Mesendoderm (in vitro differentiated cells): Measurements from ENCODE around the gene PSD.
A peak's percentile ranks its signal among the peaks of the same experiment; 100 is the strongest.

Experiments used
- DNase-seq: peaks from one replicate; pipeline ENCODE4 v3.0.0; 2013
- H2AK5ac ChIP-seq: 2 replicates; pipeline ENCODE4 v1.6.1; 2013; ENCODE audit warnings: low read length, inconsistent platforms
- H2BK120ac ChIP-seq: 2 replicates; pipeline ENCODE4 v1.6.1; 2013; ENCODE audit warnings: low read depth, mild to moderate bottlenecking, low read length, moderate library complexity, mixed read lengths
- H2BK15ac ChIP-seq: replicated peaks from 2 replicates; pipeline ENCODE4 v1.6.1; 2013; ENCODE audit warnings: low read depth, mild to moderate bottlenecking, moderate library complexity
- H2BK5ac ChIP-seq: 2 replicates; pipeline ENCODE4 v1.6.1; 2013; ENCODE audit warnings: low read length, inconsistent platforms
- H3K18ac ChIP-seq: 2 replicates; pipeline ENCODE4 v1.6.1; 2013; ENCODE audit warnings: mild to moderate bottlenecking, low read length, mixed read lengths
- H3K23ac ChIP-seq: one replicate; pipeline ENCODE4 v1.6.1; 2013; ENCODE audit warnings: low read length
- H3K27ac ChIP-seq: 2 replicates; pipeline ENCODE4 v1.5.1; 2013; ENCODE audit warnings: low read depth, mild to moderate bottlenecking, inconsistent platforms, low read length, moderate library complexity
- H3K27me3 ChIP-seq: 2 replicates; pipeline ENCODE4 v1.6.1; 2013; ENCODE audit warnings: low read length, control low read depth, mild to moderate bottlenecking, inconsistent platforms; ENCODE audit not compliant: insufficient read depth, poor library complexity
- H3K36me3 ChIP-seq: 2 replicates; pipeline ENCODE4 v1.6.1; 2013; ENCODE audit warnings: low read length, inconsistent platforms; ENCODE audit not compliant: control insufficient read depth, insufficient read depth
- H3K4ac ChIP-seq: one replicate; pipeline ENCODE4 v1.6.1; 2013; ENCODE audit warnings: low read depth, mild to moderate bottlenecking, low read length, moderate library complexity
- H3K4me1 ChIP-seq: 2 replicates; pipeline ENCODE4 v1.6.1; 2013; ENCODE audit warnings: low read depth, low read length, inconsistent platforms; ENCODE audit not compliant: control insufficient read depth
- H3K4me2 ChIP-seq: 2 replicates; pipeline ENCODE4 v1.6.1; 2013; ENCODE audit warnings: low read length
- H3K4me3 ChIP-seq: 2 replicates; pipeline ENCODE4 v1.5.1; 2013; ENCODE audit warnings: mild to moderate bottlenecking, low read length
- H3K56ac ChIP-seq: one replicate; pipeline ENCODE4 v1.6.1; 2013; ENCODE audit warnings: low read length
- H3K79me1 ChIP-seq: 2 replicates; pipeline ENCODE4 v1.6.1; 2013; ENCODE audit warnings: low read length, inconsistent platforms
- H3K79me2 ChIP-seq: 2 replicates; pipeline ENCODE4 v1.6.1; 2013; ENCODE audit warnings: mild to moderate bottlenecking, low read length; ENCODE audit not compliant: control insufficient read depth, insufficient read depth
- H3K9ac ChIP-seq: 2 replicates; pipeline ENCODE4 v1.6.1; 2013; ENCODE audit warnings: low read length, inconsistent platforms
- H4K5ac ChIP-seq: one replicate; pipeline ENCODE4 v1.6.1; 2013; ENCODE audit warnings: low read length
- H4K8ac ChIP-seq: one replicate; pipeline ENCODE4 v1.6.1; 2013; ENCODE audit warnings: low read depth, mild to moderate bottlenecking, control low read depth, low read length, moderate library complexity
- WGBS: extraction: QIAGEN DNeasy Blood & Tissue Kit; methylation state at CpG from one replicate; pipeline ENCODE4 v1.1.7; 2013; ENCODE audit warnings: low lambda C conversion rate, missing lambda C conversion rate; ENCODE audit not compliant: insufficient coverage; ENCODE audit errors: extremely low coverage; 5-methylcytosine and 5-hydroxymethylcytosine counted together

Gene PSD

DNA sequence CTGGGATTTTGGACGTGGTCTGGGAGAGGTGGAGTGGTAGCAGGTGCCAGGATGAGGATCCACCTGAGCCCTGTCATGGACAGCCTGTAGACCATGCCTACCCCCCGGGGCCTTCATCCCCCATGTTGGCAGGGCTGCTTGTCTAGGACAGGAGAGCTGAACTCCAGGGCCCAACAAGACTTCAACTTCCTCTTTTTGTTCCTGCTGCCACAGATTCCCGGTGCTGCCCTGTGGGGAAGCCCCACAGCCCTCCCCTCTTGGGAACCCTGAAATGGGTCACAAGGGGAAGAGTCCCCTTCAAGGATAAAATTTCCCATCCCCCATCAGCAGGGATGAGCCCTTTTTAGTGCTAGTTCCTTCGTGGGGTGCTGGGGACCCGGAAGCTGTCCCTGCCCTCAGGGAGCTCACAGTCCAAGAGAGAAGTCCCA lies 15.0 kb upstream of the PSD start:
- Histone ChIP-seq H3K23ac (no peak overlapping the region), H3K4ac (no peak overlapping the region), H3K9ac (no peak overlapping the region), H3K18ac (no peak overlapping the region), H3K27me3 (no peaks in the 10 kb centered on the region), H3K27ac (no peak overlapping the region), H3K36me3 (no peaks in the 10 kb centered on the region), H3K4me2 (no peak overlapping the region), H4K8ac (no peak overlapping the region), H3K56ac (no peak overlapping the region), H3K79me2 (no peaks in the 10 kb centered on the region), H3K4me3 (no peak overlapping the region), H2AK5ac (no peak overlapping the region), H4K5ac (no peak overlapping the region), H2BK15ac (no peak overlapping the region), H3K79me1 (peaks cover 3% of the 10 kb centered on the region), H2BK5ac (no peak overlapping the region), H3K4me1 (peaks cover 3% of the 10 kb centered on the region), H2BK120ac (no peak overlapping the region)
- DNase-seq, result no peak
- WGBS, result no CpG with 5 or more reads among the region's 5 CpGs

DNA sequence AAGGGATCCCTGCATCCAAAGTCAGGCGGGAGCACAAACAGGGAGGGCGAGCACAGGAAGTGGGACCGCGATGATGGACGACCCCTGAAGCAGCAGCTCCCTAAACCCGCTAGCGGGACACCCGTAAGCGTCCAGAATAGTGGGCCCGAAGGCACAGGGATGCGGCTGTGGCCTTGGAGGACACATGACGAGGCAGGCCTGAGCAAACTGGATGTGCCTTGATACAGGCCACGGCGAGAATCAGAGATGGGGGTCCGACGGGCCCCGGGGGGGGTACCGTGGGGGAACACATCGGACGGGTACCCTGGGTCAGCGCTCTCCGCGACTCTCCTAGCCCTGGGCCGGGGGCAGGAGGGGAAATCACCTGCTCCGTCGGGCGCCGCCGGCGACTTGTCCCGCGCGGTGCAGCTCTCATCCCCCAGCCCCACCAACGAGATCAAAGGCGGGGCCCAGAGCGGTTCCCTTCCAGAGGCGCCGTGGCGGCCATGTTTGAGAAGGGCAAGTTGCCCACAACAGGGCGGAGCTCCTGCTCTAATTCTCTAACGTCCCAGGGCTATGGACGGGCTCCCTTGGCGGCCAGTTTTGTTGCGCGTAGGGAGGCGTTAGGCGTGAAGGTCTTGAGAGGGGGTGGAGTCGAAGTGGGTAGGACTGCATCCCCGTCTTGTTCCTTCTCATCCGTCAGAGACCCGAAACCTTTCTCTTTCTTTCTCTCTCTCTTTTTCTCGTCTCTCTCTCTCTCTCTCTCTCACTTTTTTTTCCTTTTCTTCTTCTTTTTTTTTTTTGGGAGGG lies 13.8 kb upstream of the PSD start, which contains the start of gene CUEDC2:
Gene CUEDC2, minus strand, starts transcription at position 413 of the 789 bp plus-strand sequence. CDS start 7,386 bp downstream, outside the sequence.
- Histone ChIP-seq H4K8ac (no peak within 1 kb of the TSS), H4K5ac (no peak within 1 kb of the TSS), H3K4ac (peak within 1 kb of the TSS; percentile 49), H2BK120ac (no peak within 1 kb of the TSS), H3K36me3 (no peaks in the 10 kb centered on the region), H3K56ac (peak within 1 kb of the TSS; percentile 90), H3K79me2 (no peaks in the 10 kb centered on the region), H3K27ac (no peak within 1 kb of the TSS), H2AK5ac (peak within 1 kb of the TSS; percentile 31), H3K27me3 (no peaks in the 10 kb centered on the region), H3K4me2 (peak within 1 kb of the TSS; percentile 68), H3K9ac (peak within 1 kb of the TSS; percentile 80), H3K23ac (no peak within 1 kb of the TSS), H3K79me1 (peaks cover 3% of the 10 kb centered on the region), H3K4me3 (peak within 1 kb of the TSS; percentile 51), H3K4me1 (peaks cover 3% of the 10 kb centered on the region), H3K18ac (peak within 1 kb of the TSS; percentile 51), H2BK15ac (no peak within 1 kb of the TSS), H2BK5ac (no peak within 1 kb of the TSS)
- no CpG with 5 or more reads among the region's 52 CpGs for WGBS
- DNase-seq, result peak; percentile 98

DNA sequence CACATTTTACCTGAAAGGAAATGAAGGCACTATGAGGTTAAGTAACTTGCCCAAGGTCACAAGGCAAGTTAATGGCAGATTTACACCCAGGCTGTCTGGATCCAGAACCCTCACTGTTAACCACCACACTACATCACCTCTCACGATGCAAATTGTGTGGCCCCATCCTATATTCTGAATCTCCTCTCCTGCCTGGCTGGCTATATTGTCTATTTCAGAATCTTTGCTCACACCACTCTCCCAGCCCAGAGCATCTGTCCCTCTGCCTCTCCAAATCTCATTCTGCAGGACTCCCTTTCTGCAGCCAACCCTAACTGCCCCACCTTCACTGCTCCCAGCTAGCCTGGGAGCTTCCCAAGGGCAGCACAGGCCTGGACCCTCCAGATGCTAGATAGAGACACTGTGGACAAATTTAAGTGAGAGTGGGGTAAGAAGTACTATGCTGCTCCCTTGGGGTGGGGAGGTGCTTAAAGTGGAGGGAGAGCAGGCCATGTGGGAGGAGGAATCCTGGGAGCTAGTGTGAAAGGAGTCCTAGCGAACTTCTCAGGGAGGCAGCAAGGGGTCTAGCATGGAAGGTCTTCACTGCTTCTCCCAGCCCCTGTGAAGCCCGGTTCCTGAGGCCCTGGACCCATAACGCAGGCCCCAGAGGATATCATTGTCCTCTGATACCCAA lies 13.0 kb upstream of the PSD start:
- H3K4me3 ChIP-seq, result peak overlapping the region; percentile 51
- H3K18ac ChIP-seq, result peak overlapping the region; percentile 51
- no peaks in the 10 kb centered on the region for H3K27me3 ChIP-seq
- H3K79me1 ChIP-seq, result peaks cover 3% of the 10 kb centered on the region
- H3K23ac ChIP-seq, result no peak overlapping the region
- no peak overlapping the region for H4K8ac ChIP-seq
- peak overlapping the region; percentile 49 for H3K4ac ChIP-seq
- H3K9ac ChIP-seq, result peak overlapping the region; percentile 80
- H2BK15ac ChIP-seq, result no peak overlapping the region
- no peaks in the 10 kb centered on the region for H3K79me2 ChIP-seq
- no CpG with 5 or more reads among the region's 4 CpGs for WGBS
- no peak overlapping the region for H2BK120ac ChIP-seq
- DNase-seq, result peak; percentile 55
- peaks cover 3% of the 10 kb centered on the region for H3K4me1 ChIP-seq
- no peak overlapping the region for H3K27ac ChIP-seq
- no peak overlapping the region for H4K5ac ChIP-seq
- peak overlapping the region; percentile 31 for H2AK5ac ChIP-seq
- H3K36me3 ChIP-seq, result no peaks in the 10 kb centered on the region
- peak overlapping the region; percentile 90 for H3K56ac ChIP-seq
- no peak overlapping the region for H2BK5ac ChIP-seq
- peak overlapping the region; percentile 68 for H3K4me2 ChIP-seq

DNA sequence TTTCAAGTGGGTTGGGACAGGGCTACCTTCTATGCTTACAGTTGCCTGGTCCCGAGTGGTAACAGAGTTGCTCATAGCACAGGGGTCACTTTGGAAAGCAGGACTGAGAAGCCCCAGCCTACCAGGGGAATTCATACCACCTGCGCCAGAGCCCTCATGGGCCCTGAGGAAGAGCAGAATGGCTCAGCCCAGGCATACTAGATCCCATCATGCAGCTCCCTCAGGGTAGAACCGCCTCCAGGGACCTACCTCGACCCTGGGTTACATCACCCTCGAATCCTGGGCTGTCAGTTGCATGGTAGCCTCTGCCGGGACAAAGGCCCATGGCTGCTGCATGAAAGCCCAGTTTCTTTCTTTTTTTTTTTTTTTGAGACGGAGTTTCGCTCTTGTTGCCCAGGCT lies 10.9 kb upstream of the PSD start:
- H3K4ac ChIP-seq, result no peak overlapping the region
- no peaks in the 10 kb centered on the region for H3K4me1 ChIP-seq
- H2BK15ac ChIP-seq, result no peak overlapping the region
- no peaks in the 10 kb centered on the region for H3K27me3 ChIP-seq
- H2BK5ac ChIP-seq, result no peak overlapping the region
- no peak overlapping the region for H3K9ac ChIP-seq
- no peak overlapping the region for H3K18ac ChIP-seq
- H4K5ac ChIP-seq, result no peak overlapping the region
- no peak overlapping the region for H2AK5ac ChIP-seq
- H3K4me3 ChIP-seq, result no peak overlapping the region
- H3K4me2 ChIP-seq, result no peak overlapping the region
- no peaks in the 10 kb centered on the region for H3K79me2 ChIP-seq
- no peak for DNase-seq
- no peak overlapping the region for H2BK120ac ChIP-seq
- H4K8ac ChIP-seq, result no peak overlapping the region
- no peak overlapping the region for H3K27ac ChIP-seq
- no peak overlapping the region for H3K23ac ChIP-seq
- no peaks in the 10 kb centered on the region for H3K36me3 ChIP-seq
- H3K79me1 ChIP-seq, result peaks cover 3% of the 10 kb centered on the region
- no peak overlapping the region for H3K56ac ChIP-seq
- WGBS, result no CpG with 5 or more reads among the region's 8 CpGs

DNA sequence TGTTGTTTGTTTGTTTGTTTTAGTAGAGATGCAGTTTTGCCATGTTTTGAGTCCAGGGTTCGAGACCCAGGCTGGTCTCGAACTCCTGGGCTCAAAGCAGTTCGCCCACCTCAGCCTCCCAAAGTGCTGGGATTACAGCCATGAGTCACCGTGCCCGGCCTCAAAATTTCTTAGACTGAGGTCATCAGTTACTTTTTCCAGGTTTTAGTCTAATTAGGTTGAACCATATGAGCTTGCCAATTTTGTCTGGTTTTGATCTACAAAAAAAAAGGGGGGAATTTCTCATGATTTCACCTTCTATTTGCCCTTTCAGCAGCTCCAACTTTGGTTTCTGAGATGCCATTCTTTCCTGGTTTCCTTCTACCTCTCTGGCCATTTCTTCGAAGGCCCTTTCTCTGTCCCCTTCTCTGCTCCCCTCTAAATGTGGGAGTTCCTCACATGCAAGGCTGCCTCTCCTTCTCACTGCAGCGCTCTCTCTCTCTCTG lies 8.3 kb upstream of the PSD start:
- peaks cover 3% of the 10 kb centered on the region for H3K79me1 ChIP-seq
- no peak overlapping the region for H2AK5ac ChIP-seq
- no peak overlapping the region for H3K4ac ChIP-seq
- no peak overlapping the region for H3K56ac ChIP-seq
- DNase-seq, result no peak
- no peak overlapping the region for H3K27ac ChIP-seq
- no peak overlapping the region for H4K8ac ChIP-seq
- H2BK120ac ChIP-seq, result no peak overlapping the region
- H3K36me3 ChIP-seq, result no peaks in the 10 kb centered on the region
- no CpG with 5 or more reads among the region's 7 CpGs for WGBS
- H3K27me3 ChIP-seq, result no peaks in the 10 kb centered on the region
- no peak overlapping the region for H4K5ac ChIP-seq
- H3K9ac ChIP-seq, result no peak overlapping the region
- no peaks in the 10 kb centered on the region for H3K79me2 ChIP-seq
- no peak overlapping the region for H2BK5ac ChIP-seq
- no peak overlapping the region for H3K4me2 ChIP-seq
- H3K4me1 ChIP-seq, result peaks cover 5% of the 10 kb centered on the region
- H2BK15ac ChIP-seq, result no peak overlapping the region
- no peak overlapping the region for H3K18ac ChIP-seq
- H3K4me3 ChIP-seq, result no peak overlapping the region
- no peak overlapping the region for H3K23ac ChIP-seq
